ENCODE results near the gene ANKRD44. TPM values are rescaled to one million over a fixed set of nuclear protein-coding genes. Genes with fewer than 3 reads are reported as not detected.
"Not testable (repeated sequence)": the region's sequence is repeated elsewhere in the genome, so short reads cannot be mapped to it uniquely, and the experiment has no call there.

Gene ANKRD44
- total RNA-seq, 4 donors from 2014 or later, result 9.1 to 20.8 (median 14.9) TPM

GRCh38 chr2:197244349-197244748 is 66.2 kb downstream of the ANKRD44 start:
- WGBS, 2 donors, result 97 to 100% methylated on average over 1 of the region's 1 CpG
- H3K4me3 ChIP-seq (ENCODE audit: low read depth, poor library complexity, severe bottlenecking), result no peak overlapping the region
- no peak for DNase-seq (ENCODE audit: low spot score in 2 of 2)
- intact Hi-C loops (cut with DNase I; ENCODE audit: low total_unique reads), result no loop called here
- TF ChIP-seq CTCF (IDR thresholded peaks at IDR 0.05) (no peak), POLR2A (IDR thresholded peaks at IDR 0.05) (no peak)

DNA sequence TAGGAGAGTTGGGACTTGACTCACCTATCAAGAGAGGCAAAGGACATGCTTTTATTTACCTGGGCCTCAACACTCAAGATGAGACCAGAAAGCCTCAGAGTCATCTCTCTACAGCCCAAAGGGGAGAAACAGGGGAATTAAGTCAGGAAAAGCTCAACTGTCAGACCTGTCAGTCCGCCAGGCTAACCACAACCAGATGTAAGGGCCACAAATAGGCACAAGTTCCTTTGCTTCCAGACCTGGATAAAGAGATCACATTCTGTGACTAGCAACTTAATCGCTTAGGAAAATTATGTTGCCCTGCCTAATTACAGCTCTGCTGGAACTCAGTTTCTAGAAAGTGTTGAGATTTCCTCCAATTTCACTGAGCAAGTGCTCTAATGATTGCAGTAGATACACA is 67.9 kb downstream of the ANKRD44 start:
- no peak for DNase-seq (ENCODE audit: low spot score in 2 of 2)
- TF ChIP-seq CTCF (IDR thresholded peaks at IDR 0.05) (no peak), POLR2A (IDR thresholded peaks at IDR 0.05) (no peak)
- no peak overlapping the region for H3K4me3 ChIP-seq (ENCODE audit: low read depth, poor library complexity, severe bottlenecking)
- 74 to 79% methylated on average over 2 of the region's 2 CpGs for WGBS, 2 donors
- intact Hi-C loops (cut with DNase I; ENCODE audit: low total_unique reads), result no loop called here

DNA sequence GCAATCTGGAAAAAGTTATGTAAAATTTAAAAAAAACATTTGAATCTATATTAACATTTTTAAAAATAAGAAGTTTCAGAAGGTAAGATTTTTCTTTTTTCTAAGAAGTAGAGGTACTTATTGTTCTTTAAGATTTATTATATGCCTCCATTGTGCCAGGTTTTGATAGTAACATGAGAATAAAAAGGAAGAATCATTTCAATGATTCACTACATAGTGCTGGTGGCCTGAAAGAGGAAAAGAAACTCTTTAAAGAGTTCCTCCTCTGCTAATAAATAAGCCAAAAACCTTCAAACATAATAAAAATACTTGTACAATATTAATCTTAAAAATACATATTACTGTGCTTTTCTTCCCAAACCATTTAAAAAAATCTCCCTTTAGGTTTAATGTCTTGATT is 69.0 kb downstream of the ANKRD44 start:
- no peak overlapping the region for H3K4me3 ChIP-seq (ENCODE audit: low read depth, poor library complexity, severe bottlenecking)
- intact Hi-C loops (cut with DNase I; ENCODE audit: low total_unique reads), result no loop called here
- TF ChIP-seq POLR2A (IDR thresholded peaks at IDR 0.05) (no peak), CTCF (IDR thresholded peaks at IDR 0.05) (no peak)
- no peak for DNase-seq (ENCODE audit: low spot score in 2 of 2)

DNA sequence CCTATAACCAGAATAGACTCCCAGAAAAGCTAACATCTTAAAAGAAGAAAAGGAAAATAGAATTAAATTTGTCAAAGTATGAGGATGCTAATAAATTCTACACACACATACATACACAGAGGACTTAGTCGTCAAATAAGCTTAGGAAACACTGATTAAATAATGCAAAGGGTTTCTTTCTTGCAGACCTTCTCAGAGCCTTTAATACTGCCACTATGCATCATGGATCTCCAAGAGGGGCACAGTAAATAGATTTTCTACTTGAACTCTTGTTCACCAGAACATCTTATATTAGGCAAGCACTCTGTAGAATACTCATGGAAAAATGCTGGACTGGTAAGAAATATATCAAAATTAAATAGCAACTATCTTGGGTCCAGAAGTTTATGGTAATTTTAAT is 69.4 kb downstream of the ANKRD44 start:
- intact Hi-C loops (cut with DNase I; ENCODE audit: low total_unique reads), result no loop called here
- no peak for TF ChIP-seq CTCF (IDR thresholded peaks at IDR 0.05)
- no peak for TF ChIP-seq POLR2A (IDR thresholded peaks at IDR 0.05)
- no peak for DNase-seq (ENCODE audit: low spot score in 2 of 2)
- WGBS, 2 donors, result 41 to 51% methylated on average over 1 of the region's 1 CpG
- H3K4me3 ChIP-seq (ENCODE audit: low read depth, poor library complexity, severe bottlenecking), result no peak overlapping the region

DNA sequence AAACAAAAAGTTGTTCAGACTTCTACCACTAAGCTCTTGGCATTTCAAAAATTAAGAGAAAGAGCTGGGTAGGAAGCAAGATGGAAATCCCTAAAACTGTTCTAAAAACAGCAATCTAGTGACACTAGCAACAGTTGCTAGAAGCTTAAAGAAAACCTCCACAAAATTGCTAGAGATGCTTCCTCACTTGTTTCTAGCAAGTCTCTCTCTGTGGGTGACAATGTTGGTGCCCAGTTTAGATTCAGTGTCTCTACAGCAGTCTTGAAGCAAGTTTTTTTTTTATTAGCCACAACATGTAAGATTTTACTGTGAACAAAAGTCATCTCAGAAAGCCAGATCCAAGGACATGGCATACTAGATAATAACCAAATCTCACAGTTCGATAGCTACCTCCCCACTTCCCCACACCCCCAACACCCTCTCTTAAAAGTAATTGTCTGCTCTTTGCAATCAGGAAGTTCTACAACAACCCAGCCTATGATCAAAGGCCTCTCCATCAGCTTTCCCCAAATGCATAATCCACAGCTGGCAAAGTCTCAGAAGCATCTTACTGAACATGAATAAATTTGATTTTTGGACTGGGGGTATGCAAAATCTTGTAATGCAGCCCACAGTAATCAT is 70.0 kb downstream of the ANKRD44 start:
- TF ChIP-seq CTCF (IDR thresholded peaks at IDR 0.05), result no peak
- 67 to 83% methylated on average over 1 of the region's 1 CpG for WGBS, 2 donors
- no peak for DNase-seq (ENCODE audit: low spot score in 2 of 2)
- H3K4me3 ChIP-seq (ENCODE audit: low read depth, poor library complexity, severe bottlenecking), result no peak overlapping the region
- intact Hi-C loops (cut with DNase I; ENCODE audit: low total_unique reads), result no loop called here

- H3K4me3 ChIP-seq (ENCODE audit: low read depth, poor library complexity, severe bottlenecking); DNase-seq (ENCODE audit: low spot score in 2 of 2); intact Hi-C loops (cut with DNase I; ENCODE audit: low total_unique reads): not testable (repeated sequence)
- WGBS, 2 donors, result 48 to 62% methylated on average over 7 of the region's 7 CpGs
Measured at GRCh38 chr2:197240018-197240417, 70.6 kb downstream of the ANKRD44 start.
